Lower lobe of right lung (tissue), 2 donors: ENCODE data around the gene P2RX2. TPM values are rescaled to one million over a fixed set of nuclear protein-coding genes. Genes with fewer than 3 reads are reported as not detected.

Source experiments
- ATAC-seq, 2 donors: fragments of 200-7000 bp; cut with Tn5 transposase; one replicate each; pipeline ENCODE4 v1.9.1; 2020 to 2022; ENCODE audit warnings: mild to moderate bottlenecking in 2 of 2, moderate library complexity in 2 of 2
- DNase-seq: peaks from one replicate; pipeline ENCODE4 v3.0.0-alpha.2; 2020
- H3K27ac ChIP-seq: fragments of 200-600 bp; one replicate; pipeline ENCODE4 v1.8.0; 2022
- H3K27me3 ChIP-seq: fragments of 200-600 bp; one replicate; pipeline ENCODE4 v1.8.0; 2022; ENCODE audit warnings: low read depth
- H3K36me3 ChIP-seq: fragments of 200-600 bp; one replicate; pipeline ENCODE4 v1.8.0; 2022; ENCODE audit warnings: mild to moderate bottlenecking
- H3K4me1 ChIP-seq: fragments of 200-600 bp; one replicate; pipeline ENCODE4 v1.8.0; 2022
- H3K4me3 ChIP-seq: fragments of 200-600 bp; one replicate; pipeline ENCODE4 v1.8.0; 2022; ENCODE audit warnings: mild to moderate bottlenecking
- H3K9me3 ChIP-seq: fragments of 200-600 bp; one replicate; pipeline ENCODE4 v1.8.0; 2022
- CTCF ChIP-seq: fragments of 200-600 bp; IDR thresholded peaks from one replicate; pipeline ENCODE4 v1.8.0; 2022; ENCODE audit warnings: antibody characterized with exemption, mild to moderate bottlenecking
- intact Hi-C: fragments of 100-400 bp; cut with DNase I; formaldehyde crosslinking; loops from one replicate; pipeline ENCODE4 v1.11.0; 2022
- total RNA-seq: library from RNA; stranded (reverse); fragmentation: NEBNext Ultra II Directional; extraction: Animal tissue kit (Norgen Biotek cat#: 25700); gene quantifications from one replicate; pipeline ENCODE4 v1.2.1, GENCODE V29; 2021
- donor health status: DM: no; HTN: yes; CAD: no; lungs with severe emphysema.

Gene P2RX2
- total RNA-seq, 1 donor from 2014 or later: 0.56 TPM

- DNase-seq (peak; percentile 78), ATAC-seq (peak; percentile 72 to 84)
- peak overlapping the region; percentile 47 for H3K4me3 ChIP-seq
- no peaks in the 10 kb centered on the region for H3K9me3 ChIP-seq
- H3K27ac ChIP-seq: peak overlapping the region; percentile 46
- intact Hi-C loops: no loop called here
- peaks cover 28% of the 10 kb centered on the region for H3K4me1 ChIP-seq
- peak; percentile 77 for TF ChIP-seq CTCF
- peaks cover 31% of the 10 kb centered on the region for H3K27me3 ChIP-seq
- no peaks in the 10 kb centered on the region for H3K36me3 ChIP-seq
Measured at GRCh38 chr12:132600048-132601032, 18.2 kb upstream of the P2RX2 start.

GRCh38 chr12:132601171-132601883 lies 17.2 kb upstream of the P2RX2 start:
- DNase-seq (no peak), ATAC-seq (no peak)
- no peaks in the 10 kb centered on the region for H3K36me3 ChIP-seq
- H3K27me3 ChIP-seq: peaks cover 39% of the 10 kb centered on the region
- intact Hi-C loops: no loop called here
- H3K4me3 ChIP-seq: peak overlapping the region; percentile 47
- H3K9me3 ChIP-seq: no peaks in the 10 kb centered on the region
- H3K4me1 ChIP-seq: peaks cover 28% of the 10 kb centered on the region
- TF ChIP-seq CTCF: no peak
- peak overlapping the region; percentile 46 for H3K27ac ChIP-seq

DNA sequence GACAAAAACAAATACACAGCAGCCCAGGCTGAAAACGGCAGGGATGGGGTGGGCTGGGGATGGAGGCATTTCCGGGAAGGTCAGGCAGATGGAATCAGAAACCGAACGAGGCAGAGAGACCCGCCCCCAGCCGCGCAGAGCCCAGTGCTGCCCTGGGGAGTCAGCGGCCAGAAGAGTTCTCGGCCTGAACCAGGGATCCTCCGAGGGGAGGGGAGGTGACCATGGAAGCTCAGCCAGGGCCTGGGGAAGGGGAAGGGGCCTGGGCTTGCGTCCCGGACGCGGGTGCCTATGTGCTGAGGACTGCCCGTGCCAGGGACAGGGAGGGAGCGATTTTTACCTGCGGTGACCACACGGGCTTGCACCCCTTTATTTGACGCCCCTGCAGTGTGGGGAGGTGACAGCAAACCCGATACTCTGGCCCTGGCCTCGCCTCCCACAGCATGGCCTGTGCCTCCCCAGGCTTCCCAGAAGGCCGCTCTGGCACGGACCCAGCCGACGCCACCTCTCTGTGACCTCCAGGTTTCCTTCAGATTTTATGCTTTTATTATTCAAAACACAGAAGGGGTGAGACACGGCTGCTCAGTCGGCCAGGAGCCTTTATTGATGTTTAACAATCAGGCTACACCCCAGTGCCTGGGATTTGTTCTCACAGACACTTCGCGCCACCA lies 15.9 kb upstream of the P2RX2 start:
- intact Hi-C loops: no loop called here
- Histone ChIP-seq H3K27me3 (peaks cover 44% of the 10 kb centered on the region), H3K4me1 (peaks cover 28% of the 10 kb centered on the region), H3K4me3 (peak overlapping the region; percentile 56), H3K36me3 (no peaks in the 10 kb centered on the region), H3K9me3 (no peaks in the 10 kb centered on the region), H3K27ac (peak overlapping the region; percentile 84)
- ATAC-seq (no peak), DNase-seq (peak; percentile 45)
- TF ChIP-seq CTCF: no peak

GRCh38 chr12:132603240-132604150 lies 15.1 kb upstream of the P2RX2 start:
- TF ChIP-seq CTCF: no peak
- H3K4me3 ChIP-seq: peak overlapping the region; percentile 56
- no peaks in the 10 kb centered on the region for H3K9me3 ChIP-seq
- intact Hi-C loops: no loop called here
- H3K27ac ChIP-seq: peak overlapping the region; percentile 84
- H3K4me1 ChIP-seq: peaks cover 28% of the 10 kb centered on the region
- peak; percentile 45 for DNase-seq
- ATAC-seq: peak in 1 of 2 donors; percentile 26
- no peaks in the 10 kb centered on the region for H3K36me3 ChIP-seq
- peaks cover 51% of the 10 kb centered on the region for H3K27me3 ChIP-seq
